A549 (cell line): Measurements from ENCODE around the gene TMEM131. TPM values are rescaled to one million over a fixed set of nuclear protein-coding genes. Genes with fewer than 3 reads are reported as not detected.
"Not testable (repeated sequence)": the region's sequence is repeated elsewhere in the genome, so short reads cannot be mapped to it uniquely, and the experiment has no call there.

ENCODE experiments used
- ATAC-seq, 2 experiments: fragments of 200-7000 bp in 1 of 2; fragments of >200 bp in 1 of 2; cut with Nextera tagmentation in 1 of 2; cut with Tn5 transposase in 1 of 2; 3 replicates each; pipeline versions ENCODE4 v1.8.0 to v1.9.1; 2018 to 2020; ENCODE audit warnings: mild to moderate bottlenecking in 1 of 2, moderate library complexity in 1 of 2
- CTCF ChIA-PET: fragments of 300-600 bp; sonication (Branson Sonifier 250); formaldehyde crosslinking; extraction: SDS; loops from one replicate; lab custom pipeline; 2021; ENCODE audit warnings: antibody characterized with exemption, inconsistent platforms; lab: Yijun Ruan, JAX
- POLR2A ChIA-PET: fragments of 350-600 bp; formaldehyde crosslinking; extraction: SDS; loops from one replicate; lab custom pipeline; 2021; ENCODE audit warnings: antibody characterized with exemption, inconsistent platforms; lab: Yijun Ruan, JAX
- DNase-seq, 2 experiments: peaks; one replicate each; pipeline versions ENCODE4 v3.0.0 to v3.0.0-alpha.2; 2011 to 2016; ENCODE audit warnings: low read depth in 1 of 2, low spot score in 1 of 2
- FAIRE-seq: peaks from 2 replicates; lab custom pipeline; 2011; peaks lifted over from hg19 to GRCh38; lab: Jason Lieb, UNC
- H3K27ac ChIP-seq, 2 experiments: fragments of >200 bp; sonication (Bioruptor Twin); formaldehyde crosslinking; 3 replicates each; pipeline ENCODE4 v1.5.1; 2016 to 2017
- H3K4me1 ChIP-seq: fragments of >200 bp; sonication (Bioruptor Twin); formaldehyde crosslinking; 3 replicates; pipeline ENCODE4 v1.6.1; 2016
- H3K4me2 ChIP-seq: fragments of >200 bp; sonication (Bioruptor Twin); formaldehyde crosslinking; 3 replicates; pipeline ENCODE4 v1.6.1; 2016
- H3K4me3 ChIP-seq: fragments of >200 bp; sonication (Bioruptor Twin); formaldehyde crosslinking; 3 replicates; pipeline ENCODE4 v1.5.1; 2016
- H3K9me3 ChIP-seq: fragments of >200 bp; sonication (Bioruptor Twin); formaldehyde crosslinking; 3 replicates; pipeline ENCODE4 v1.6.1; 2016
- BCL3 ChIP-seq: fragments of >200 bp; sonication (Bioruptor Twin); formaldehyde crosslinking; IDR thresholded peaks from 3 replicates; pipeline ENCODE4 v1.6.1; 2016
- BHLHE40 ChIP-seq: IDR thresholded peaks from 2 replicates; pipeline ENCODE4 v1.6.1; 2012; ENCODE audit warnings: low read depth, low read length, inconsistent platforms
- CBX8 ChIP-seq: fragments of 200-600 bp; sonication (generic); IDR thresholded peaks from 2 replicates; pipeline ENCODE4 v1.6.1; 2016
- CTCF ChIP-seq: fragments of >200 bp; sonication (Bioruptor Twin); formaldehyde crosslinking; IDR thresholded peaks from 3 replicates; pipeline ENCODE4 v1.5.1; 2016
- E2F6 ChIP-seq: IDR thresholded peaks from 2 replicates; pipeline ENCODE4 v1.6.1; 2012; ENCODE audit warnings: low read depth, borderline replicate concordance
- EHMT2 ChIP-seq: fragments of 200-600 bp; sonication (generic); IDR thresholded peaks from 2 replicates; pipeline ENCODE4 v1.6.1; 2016; ENCODE audit warnings: antibody characterized with exemption, low read depth, mild to moderate bottlenecking, moderate library complexity
- HEYL ChIP-seq: fragments of 250-450 bp; sonication (Bioruptor Pico); IDR thresholded peaks from 2 replicates; pipeline ENCODE4 v1.8.0; 2021; ENCODE audit warnings: mild to moderate bottlenecking, moderate library complexity
- HOXB13 ChIP-seq: fragments of 250-450 bp; sonication (Bioruptor Pico); IDR thresholded peaks from 2 replicates; pipeline ENCODE4 v1.5.0; 2020; ENCODE audit warnings: low read depth, mild to moderate bottlenecking, moderate library complexity
- HOXB5 ChIP-seq: fragments of 250-450 bp; sonication (Bioruptor Pico); IDR thresholded peaks from 2 replicates; pipeline ENCODE4 v1.5.0; 2020; ENCODE audit warnings: mild to moderate bottlenecking, moderate library complexity
- JUNB ChIP-seq: fragments of >200 bp; sonication (Bioruptor Twin); formaldehyde crosslinking; IDR thresholded peaks from 2 replicates; pipeline ENCODE4 v1.6.1; 2016
- MAX ChIP-seq: IDR thresholded peaks from 2 replicates; pipeline ENCODE4 v1.6.1; 2012
- MAZ ChIP-seq: fragments of 150-350 bp; IDR thresholded peaks from 2 replicates; pipeline ENCODE4 v1.6.1; 2014; ENCODE audit warnings: antibody characterized with exemption, low read depth, low read length, borderline replicate concordance
- NFE2L2 ChIP-seq: fragments of 150-350 bp; conservative IDR thresholded peaks from 2 replicates; pipeline ENCODE4 v1.6.1; 2014; ENCODE audit warnings: low read length
- NPAS2 ChIP-seq: fragments of 250-450 bp; sonication (Bioruptor Pico); IDR thresholded peaks from 2 replicates; pipeline ENCODE4 v1.8.0; 2022; ENCODE audit warnings: mild to moderate bottlenecking, moderate library complexity, borderline replicate concordance
- PHF8 ChIP-seq: fragments of 200-600 bp; sonication (generic); IDR thresholded peaks from 2 replicates; pipeline ENCODE4 v1.6.1; 2016; ENCODE audit warnings: low read depth, mild to moderate bottlenecking, antibody characterized with exemption, moderate library complexity, borderline replicate concordance
- RARB ChIP-seq: fragments of 250-450 bp; sonication (Bioruptor Pico); IDR thresholded peaks from 2 replicates; pipeline ENCODE4 v1.8.0; 2021; ENCODE audit warnings: mild to moderate bottlenecking, moderate library complexity
- RCOR1 ChIP-seq: fragments of 150-350 bp; IDR thresholded peaks from 2 replicates; pipeline ENCODE4 v1.6.1; 2014; ENCODE audit warnings: antibody characterized with exemption, low read length, low read depth
- RFX5 ChIP-seq: fragments of 450-650 bp; IDR thresholded peaks from 2 replicates; pipeline ENCODE4 v1.7.1; 2014; ENCODE audit warnings: antibody characterized with exemption, mild to moderate bottlenecking, moderate library complexity
- RNF2 ChIP-seq: fragments of 200-600 bp; sonication (generic); IDR thresholded peaks from 2 replicates; pipeline ENCODE4 v1.6.1; 2016; ENCODE audit warnings: low read depth, mild to moderate bottlenecking, antibody characterized with exemption, moderate library complexity, borderline replicate concordance
- TFCP2L1 ChIP-seq: fragments of 250-450 bp; sonication (Bioruptor Pico); IDR thresholded peaks from 2 replicates; pipeline ENCODE4 v1.5.0; 2021; ENCODE audit warnings: mild to moderate bottlenecking
- ZNF302 ChIP-seq: fragments of 250-450 bp; sonication (Bioruptor Pico); IDR thresholded peaks from 2 replicates; pipeline ENCODE4 v1.9.0; 2021; ENCODE audit warnings: inconsistent platforms, mild to moderate bottlenecking, moderate library complexity
- WGBS: methylation state at CpG from one replicate; pipeline ENCODE4 v1.1.6; 2017; ENCODE audit errors: missing lambda C conversion rate; 5-methylcytosine and 5-hydroxymethylcytosine counted together
- polyA plus RNA-seq, 4 experiments: library from polyadenylated mRNA; depleted of rRNA in 3 of 4; stranded (reverse); fragments of >200 nt; fragmentation: RNase III in 1 of 4; extraction: RNeasy Plus Mini Kit Qiagen cat#74134 plus additional on column Dnase treatment in 1 of 4; gene quantifications; 2 replicates in 3 of 4; 3 replicates in 1 of 4; pipeline ENCODE4 v1.2.3, GENCODE V29; 2011 to 2017

TMEM131 gene
- polyA plus RNA-seq, 2 of the 4 experiments (the other 2 are of a cell fraction), result 14.5 to 21.8 TPM

GRCh38 chr2:97851172-97851571, 144.6 kb downstream of the TMEM131 start:
- ChIA-PET CTCF (interaction anchor here (0.7 kb wide), 1 partner anchor 41 kb away, joined by 3 read pairs; no protein-coding TSS in a partner anchor), POLR2A (no interaction called here)
- ATAC-seq, result no peak
- DNase-seq, result no peak
- FAIRE-seq, result no peak
- WGBS, result 88% methylated on average over 5 of the region's 5 CpGs
- H3K4me2 ChIP-seq, result no peak overlapping the region
- H3K9me3 ChIP-seq, result no peaks in the 10 kb centered on the region
- TF ChIP-seq ZNF302 (no peak), E2F6 (no peak), NFE2L2 (no peak), MAZ (no peak)
- H3K27ac ChIP-seq, result no peak overlapping the region
- H3K4me3 ChIP-seq, result no peak overlapping the region
- H3K4me1 ChIP-seq, result peaks cover 12% of the 10 kb centered on the region

- peaks cover 12% of the 10 kb centered on the region for H3K4me1 ChIP-seq
- DNase-seq (no peak), FAIRE-seq (no peak), ATAC-seq (no peak)
- no peaks in the 10 kb centered on the region for H3K9me3 ChIP-seq
- no peak overlapping the region for H3K4me2 ChIP-seq
- WGBS, result 83% methylated on average over 3 of the region's 3 CpGs
- no peak overlapping the region for H3K27ac ChIP-seq
- no peak overlapping the region for H3K4me3 ChIP-seq
- TF ChIP-seq NPAS2 (CRISPR knock-in tag), result no peak
- TF ChIP-seq MAX, result no peak
- no peak for TF ChIP-seq RARB
- TF ChIP-seq EHMT2, result no peak
- no peak for TF ChIP-seq BHLHE40
- no peak for TF ChIP-seq CTCF
- no peak for TF ChIP-seq RNF2
- TF ChIP-seq PHF8, result no peak
- TF ChIP-seq RFX5, result no peak
- no peak for TF ChIP-seq HEYL (CRISPR knock-in tag)
- TF ChIP-seq RCOR1, result no peak
- no peak for TF ChIP-seq JUNB
- TF ChIP-seq HOXB13 (CRISPR knock-in tag), result no peak
- no peak for TF ChIP-seq BCL3
- TF ChIP-seq ZNF302, result no peak
- TF ChIP-seq CBX8, result no peak
- TF ChIP-seq TFCP2L1 (CRISPR knock-in tag), result no peak
- ChIA-PET POLR2A (no interaction called here), CTCF (no interaction called here)
These were observed 145.7 kb downstream of the TMEM131 start for GRCh38 chr2:97849881-97850528.

- H3K9me3 ChIP-seq, result no peaks in the 10 kb centered on the region
- no peak overlapping the region for H3K4me2 ChIP-seq
- no peak for TF ChIP-seq HOXB5 (CRISPR knock-in tag)
- no peak for TF ChIP-seq NFE2L2
- TF ChIP-seq RCOR1, result no peak
- CTCF ChIA-PET, result interaction anchor here (1.2 kb wide), 1 partner anchor 33 kb away, joined by 4 read pairs; no protein-coding TSS in a partner anchor
- 89% methylated on average over 1 of the region's 1 CpG for WGBS
- peaks cover 7% of the 10 kb centered on the region for H3K4me1 ChIP-seq
- no peak overlapping the region for H3K4me3 ChIP-seq
- FAIRE-seq, result no peak
- no peak overlapping the region for H3K27ac ChIP-seq
- POLR2A ChIA-PET, result no interaction called here
- no peak for DNase-seq
- no peak for ATAC-seq
These were observed 147.4 kb downstream of the TMEM131 start for GRCh38 chr2:97848306-97848705.

GRCh38 chr2:97846716-97847115, 149.0 kb downstream of the TMEM131 start:
- H3K27ac ChIP-seq, H3K4me3 ChIP-seq, H3K4me2 ChIP-seq, FAIRE-seq, H3K9me3 ChIP-seq, H3K4me1 ChIP-seq, ATAC-seq, CTCF ChIA-PET, DNase-seq: not testable (repeated sequence)
- 90% methylated on average over 10 of the region's 12 CpGs for WGBS
- POLR2A ChIA-PET, result interaction anchor here (0.7 kb wide), 1 partner anchor 761 kb away, joined by 3 read pairs; no protein-coding TSS in a partner anchor
